ENCODE data around the gene JOSD1. TPM values are rescaled to one million over a fixed set of nuclear protein-coding genes. Genes with fewer than 3 reads are reported as not detected.

JOSD1 gene
- polyA plus RNA-seq, 3 donors, result 7.1 to 83.5 (median 7.2) TPM

DNA sequence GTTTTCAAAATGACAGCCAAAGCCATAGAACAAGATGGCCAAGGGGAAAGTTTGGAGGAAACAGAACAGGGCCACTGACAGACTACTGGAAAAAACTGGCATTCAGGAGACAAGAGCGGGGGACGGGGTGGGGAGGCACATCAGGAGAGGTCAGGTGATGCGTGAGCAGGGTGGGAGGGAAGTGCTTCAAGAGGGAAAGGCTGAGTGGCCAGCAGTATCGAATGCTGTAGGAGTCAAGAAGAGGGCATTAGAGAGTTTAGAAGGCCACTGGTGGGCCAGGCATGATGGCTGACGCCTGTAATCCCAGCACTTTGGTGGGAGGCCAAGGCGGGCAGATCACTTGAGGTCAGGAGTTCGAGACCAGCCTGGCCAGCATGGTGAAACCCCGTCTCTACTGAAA lies 13.2 kb upstream of the JOSD1 start:
- intact Hi-C loops (cut with micrococcal nuclease), result no loop called here
- Mint-ChIP-seq H3K27ac (peak overlapping the region in 2 of 7 donors; percentile 53 to 75), H3K36me3 (peaks cover 64 to 73% of the 10 kb centered on the region in 2 donors), H3K4me1 (peaks cover 39% of the 10 kb centered on the region), H3K27me3 (ENCODE audit: low read depth in 3 of 3) (no peaks in the 10 kb centered on the region), H3K4me3 (no peak overlapping the region), H3K9me3 (no peaks in the 10 kb centered on the region)
- Histone ChIP-seq H3K4me3 (replicated peaks in 1 of 3; ENCODE audit: low read depth in 2 of 3, low read length in 3 of 3) (no peak overlapping the region), H3K9me3 (replicated peaks in 1 of 2; ENCODE audit: control insufficient read depth in 1 of 2, insufficient read depth in 1 of 2, low read length in 2 of 2) (no peaks in the 10 kb centered on the region), H3K4me2 (replicated peaks; ENCODE audit: extremely low read depth, low read length, poor library complexity, severe bottlenecking) (no peak overlapping the region), H3K27ac (ENCODE audit: low read depth in 1 of 2, low read length in 2 of 2) (no peak overlapping the region), H4K20me1 (ENCODE audit: insufficient read depth, low read length) (peaks cover 100% of the 10 kb centered on the region), H2AFZ (ENCODE audit: insufficient read depth, low read depth, low read length, poor library complexity, severe bottlenecking) (no peak overlapping the region), H3K79me2 (ENCODE audit: insufficient read depth, low read length) (peaks cover 74% of the 10 kb centered on the region), H3K4me1 (ENCODE audit: control insufficient read depth in 1 of 2, insufficient read depth in 2 of 2, low read length in 2 of 2) (peaks cover 9 to 19% of the 10 kb centered on the region in 2 donors), H3K36me3 (replicated peaks in 1 of 2; ENCODE audit: control insufficient read depth in 1 of 2, insufficient read depth in 2 of 2, low read length in 2 of 2) (peaks cover 34 to 74% of the 10 kb centered on the region in 2 donors), H3K9ac (ENCODE audit: insufficient read depth, low read length, poor library complexity, severe bottlenecking) (no peak overlapping the region), H3K27me3 (ENCODE audit: control insufficient read depth in 2 of 2, insufficient read depth in 2 of 2, low read length in 2 of 2) (no peaks in the 10 kb centered on the region)
- 98% methylated on average over 7 of the region's 8 CpGs for WGBS (ENCODE audit: insufficient coverage)
- TF ChIP-seq CTCF (IDR thresholded peaks at IDR 0.05), result no peak
- DNase-seq, result no peak

GRCh38 chr22:38712486-38713207 lies 11.9 kb upstream of the JOSD1 start:
- Histone ChIP-seq H3K79me2 (ENCODE audit: insufficient read depth, low read length) (peaks cover 85% of the 10 kb centered on the region), H3K9ac (ENCODE audit: insufficient read depth, low read length, poor library complexity, severe bottlenecking) (no peak overlapping the region), H4K20me1 (ENCODE audit: insufficient read depth, low read length) (peaks cover 100% of the 10 kb centered on the region), H2AFZ (ENCODE audit: insufficient read depth, low read depth, low read length, poor library complexity, severe bottlenecking) (no peak overlapping the region), H3K36me3 (replicated peaks in 1 of 2; ENCODE audit: control insufficient read depth in 1 of 2, insufficient read depth in 2 of 2, low read length in 2 of 2) (peaks cover 23 to 62% of the 10 kb centered on the region in 2 donors), H3K4me3 (replicated peaks in 1 of 3; ENCODE audit: low read depth in 2 of 3, low read length in 3 of 3) (no peak overlapping the region), H3K27me3 (ENCODE audit: control insufficient read depth in 2 of 2, insufficient read depth in 2 of 2, low read length in 2 of 2) (no peaks in the 10 kb centered on the region), H3K4me1 (ENCODE audit: control insufficient read depth in 1 of 2, insufficient read depth in 2 of 2, low read length in 2 of 2) (peaks cover 18 to 31% of the 10 kb centered on the region in 2 donors), H3K9me3 (replicated peaks in 1 of 2; ENCODE audit: control insufficient read depth in 1 of 2, insufficient read depth in 1 of 2, low read length in 2 of 2) (no peaks in the 10 kb centered on the region), H3K27ac (ENCODE audit: low read depth in 1 of 2, low read length in 2 of 2) (no peak overlapping the region), H3K4me2 (replicated peaks; ENCODE audit: extremely low read depth, low read length, poor library complexity, severe bottlenecking) (no peak overlapping the region)
- no peak for TF ChIP-seq CTCF (IDR thresholded peaks at IDR 0.05)
- intact Hi-C loops (cut with micrococcal nuclease), result no loop called here
- no peak for DNase-seq
- peak overlapping the region in 3 of 7 donors; percentile 31 to 68 (median 36) for H3K27ac Mint-ChIP-seq
- H3K4me3 Mint-ChIP-seq, result no peak overlapping the region
- no peaks in the 10 kb centered on the region for H3K27me3 Mint-ChIP-seq (ENCODE audit: low read depth in 3 of 3)
- no peaks in the 10 kb centered on the region for H3K9me3 Mint-ChIP-seq
- peaks cover 57 to 73% of the 10 kb centered on the region in 2 donors for H3K36me3 Mint-ChIP-seq
- 47% methylated on average over 3 of the region's 11 CpGs for WGBS (ENCODE audit: insufficient coverage)
- H3K4me1 Mint-ChIP-seq, result peaks cover 52% of the 10 kb centered on the region
